A549 (cell line): ENCODE results near the gene UNC5B. TPM values are rescaled to one million over a fixed set of nuclear protein-coding genes. Genes with fewer than 3 reads are reported as not detected.

Source experiments
- ATAC-seq, 2 experiments: fragments of 200-7000 bp in 1 of 2; fragments of >200 bp in 1 of 2; cut with Nextera tagmentation in 1 of 2; cut with Tn5 transposase in 1 of 2; 3 replicates each; pipeline versions ENCODE4 v1.8.0 to v1.9.1; 2018 to 2020; ENCODE audit warnings: mild to moderate bottlenecking in 1 of 2, moderate library complexity in 1 of 2
- CTCF ChIA-PET: fragments of 300-600 bp; sonication (Branson Sonifier 250); formaldehyde crosslinking; extraction: SDS; loops from one replicate; lab custom pipeline; 2021; ENCODE audit warnings: antibody characterized with exemption, inconsistent platforms; lab: Yijun Ruan, JAX
- POLR2A ChIA-PET: fragments of 350-600 bp; formaldehyde crosslinking; extraction: SDS; loops from one replicate; lab custom pipeline; 2021; ENCODE audit warnings: antibody characterized with exemption, inconsistent platforms; lab: Yijun Ruan, JAX
- DNase-seq, 2 experiments: peaks; one replicate each; pipeline versions ENCODE4 v3.0.0 to v3.0.0-alpha.2; 2011 to 2016; ENCODE audit warnings: low read depth in 1 of 2, low spot score in 1 of 2
- FAIRE-seq: peaks from 2 replicates; lab custom pipeline; 2011; peaks lifted over from hg19 to GRCh38; lab: Jason Lieb, UNC
- H3K27ac ChIP-seq, 2 experiments: fragments of >200 bp; sonication (Bioruptor Twin); formaldehyde crosslinking; 3 replicates each; pipeline ENCODE4 v1.5.1; 2016 to 2017
- H3K4me1 ChIP-seq: fragments of >200 bp; sonication (Bioruptor Twin); formaldehyde crosslinking; 3 replicates; pipeline ENCODE4 v1.6.1; 2016
- H3K4me2 ChIP-seq: fragments of >200 bp; sonication (Bioruptor Twin); formaldehyde crosslinking; 3 replicates; pipeline ENCODE4 v1.6.1; 2016
- H3K4me3 ChIP-seq: fragments of >200 bp; sonication (Bioruptor Twin); formaldehyde crosslinking; 3 replicates; pipeline ENCODE4 v1.5.1; 2016
- H3K9me3 ChIP-seq: fragments of >200 bp; sonication (Bioruptor Twin); formaldehyde crosslinking; 3 replicates; pipeline ENCODE4 v1.6.1; 2016
- CBX8 ChIP-seq: fragments of 200-600 bp; sonication (generic); IDR thresholded peaks from 2 replicates; pipeline ENCODE4 v1.6.1; 2016
- EHF ChIP-seq: fragments of 250-450 bp; sonication (Bioruptor Pico); IDR thresholded peaks from 2 replicates; pipeline ENCODE4 v1.5.0; 2020; ENCODE audit warnings: mild to moderate bottlenecking
- EP300 ChIP-seq, 2 experiments: fragments of >200 bp; sonication (Bioruptor Twin); formaldehyde crosslinking; IDR thresholded peaks; 2 replicates in 1 of 2; 3 replicates in 1 of 2; pipeline ENCODE4 v1.6.1; 2016 to 2017
- FOSL2 ChIP-seq, 2 experiments: fragments of 450-650 bp in 1 of 2; fragments of >200 bp in 1 of 2; sonication (Bioruptor Twin) in 1 of 2; formaldehyde crosslinking; IDR thresholded peaks; 2 replicates each; pipeline versions ENCODE4 v1.5.0 to v1.6.1; 2016 to 2020; ENCODE audit warnings: mild to moderate bottlenecking in 1 of 2, moderate library complexity in 1 of 2
- HDAC2 ChIP-seq: fragments of 200-600 bp; sonication (generic); IDR thresholded peaks from 2 replicates; pipeline ENCODE4 v1.6.1; 2016
- HOXB13 ChIP-seq: fragments of 250-450 bp; sonication (Bioruptor Pico); IDR thresholded peaks from 2 replicates; pipeline ENCODE4 v1.5.0; 2020; ENCODE audit warnings: low read depth, mild to moderate bottlenecking, moderate library complexity
- KDM1A ChIP-seq: fragments of 200-600 bp; sonication (generic); IDR thresholded peaks from 2 replicates; pipeline ENCODE4 v1.6.1; 2016; ENCODE audit warnings: low read depth, mild to moderate bottlenecking
- MAFK ChIP-seq: fragments of 450-650 bp; IDR thresholded peaks from 2 replicates; pipeline ENCODE4 v1.6.1; 2014; ENCODE audit not compliant: partially characterized antibody
- MYC ChIP-seq: IDR thresholded peaks from 2 replicates; pipeline ENCODE4 v1.6.1; 2012; ENCODE audit warnings: mild to moderate bottlenecking, inconsistent platforms, low read length, improper control_type of control experiment, borderline replicate concordance
- NFE2L2 ChIP-seq: fragments of 150-350 bp; conservative IDR thresholded peaks from 2 replicates; pipeline ENCODE4 v1.6.1; 2014; ENCODE audit warnings: low read length
- PHF8 ChIP-seq: fragments of 200-600 bp; sonication (generic); IDR thresholded peaks from 2 replicates; pipeline ENCODE4 v1.6.1; 2016; ENCODE audit warnings: low read depth, mild to moderate bottlenecking, antibody characterized with exemption, moderate library complexity, borderline replicate concordance
- POLR2A ChIP-seq: IDR thresholded peaks from 2 replicates; pipeline ENCODE4 v1.6.1; 2012; ENCODE audit warnings: mild to moderate bottlenecking, low read length
- RARB ChIP-seq: fragments of 250-450 bp; sonication (Bioruptor Pico); IDR thresholded peaks from 2 replicates; pipeline ENCODE4 v1.8.0; 2021; ENCODE audit warnings: mild to moderate bottlenecking, moderate library complexity
- SMC3 ChIP-seq: fragments of >200 bp; sonication (Bioruptor Twin); formaldehyde crosslinking; IDR thresholded peaks from 3 replicates; pipeline ENCODE4 v1.6.1; 2018; ENCODE audit warnings: inconsistent platforms
- WGBS: methylation state at CpG from one replicate; pipeline ENCODE4 v1.1.6; 2017; ENCODE audit errors: missing lambda C conversion rate; 5-methylcytosine and 5-hydroxymethylcytosine counted together
- polyA plus RNA-seq, 4 experiments: library from polyadenylated mRNA; depleted of rRNA in 3 of 4; stranded (reverse); fragments of >200 nt; fragmentation: RNase III in 1 of 4; extraction: RNeasy Plus Mini Kit Qiagen cat#74134 plus additional on column Dnase treatment in 1 of 4; gene quantifications; 2 replicates in 3 of 4; 3 replicates in 1 of 4; pipeline ENCODE4 v1.2.3, GENCODE V29; 2011 to 2017
- TF ChIP-seq, protein P1 (sequence below): IDR thresholded peaks from 2 replicates; pipeline ENCODE4 v1.6.1; 2012
- TF ChIP-seq, protein P2 (sequence below): fragments of 250-450 bp; sonication (Bioruptor Pico); IDR thresholded peaks from 2 replicates; pipeline ENCODE4 v1.5.0; 2020; ENCODE audit warnings: low read depth, mild to moderate bottlenecking, moderate library complexity
- TF ChIP-seq, protein P3 (sequence below): fragments of 250-450 bp; sonication (Bioruptor Pico); IDR thresholded peaks from 2 replicates; pipeline ENCODE4 v1.5.0; 2021; ENCODE audit warnings: mild to moderate bottlenecking, moderate library complexity, borderline replicate concordance
- TF ChIP-seq, protein P4 (sequence below): fragments of 200-600 bp; sonication (generic); IDR thresholded peaks from 2 replicates; pipeline ENCODE4 v1.6.1; 2016; ENCODE audit warnings: antibody characterized with exemption, mild to moderate bottlenecking, moderate library complexity

UNC5B gene
- polyA plus RNA-seq, 2 of the 4 experiments (the other 2 are of a cell fraction): 0.14 to 1.0 TPM

DNA sequence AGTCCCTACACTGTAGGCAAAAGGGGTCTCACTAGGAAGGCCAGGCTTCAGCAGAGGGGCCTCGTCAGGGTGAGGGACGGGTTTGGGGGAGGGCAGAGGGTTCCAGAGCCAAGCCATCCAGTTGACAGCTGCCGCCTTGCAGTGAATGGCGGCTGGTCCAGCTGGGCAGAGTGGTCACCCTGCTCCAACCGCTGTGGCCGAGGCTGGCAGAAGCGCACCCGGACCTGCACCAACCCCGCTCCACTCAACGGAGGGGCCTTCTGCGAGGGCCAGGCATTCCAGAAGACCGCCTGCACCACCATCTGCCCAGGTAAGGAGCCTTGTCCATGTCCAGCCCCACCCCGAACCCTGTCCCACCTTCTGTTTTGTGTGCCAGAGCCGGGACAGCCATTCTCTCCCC lies 75.1 kb downstream of the UNC5B start:
- no peaks in the 10 kb centered on the region for H3K9me3 ChIP-seq
- TF ChIP-seq MYC (no peak), KDM1A (no peak), SMC3 (no peak)
- TF ChIP-seq, protein P1, sequence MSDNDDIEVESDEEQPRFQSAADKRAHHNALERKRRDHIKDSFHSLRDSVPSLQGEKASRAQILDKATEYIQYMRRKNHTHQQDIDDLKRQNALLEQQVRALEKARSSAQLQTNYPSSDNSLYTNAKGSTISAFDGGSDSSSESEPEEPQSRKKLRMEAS: no peak
- TF ChIP-seq, protein P2, sequence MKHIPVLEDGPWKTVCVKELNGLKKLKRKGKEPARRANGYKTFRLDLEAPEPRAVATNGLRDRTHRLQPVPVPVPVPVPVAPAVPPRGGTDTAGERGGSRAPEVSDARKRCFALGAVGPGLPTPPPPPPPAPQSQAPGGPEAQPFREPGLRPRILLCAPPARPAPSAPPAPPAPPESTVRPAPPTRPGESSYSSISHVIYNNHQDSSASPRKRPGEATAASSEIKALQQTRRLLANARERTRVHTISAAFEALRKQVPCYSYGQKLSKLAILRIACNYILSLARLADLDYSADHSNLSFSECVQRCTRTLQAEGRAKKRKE (CRISPR knock-in tag): no peak
- TF ChIP-seq, protein P3, sequence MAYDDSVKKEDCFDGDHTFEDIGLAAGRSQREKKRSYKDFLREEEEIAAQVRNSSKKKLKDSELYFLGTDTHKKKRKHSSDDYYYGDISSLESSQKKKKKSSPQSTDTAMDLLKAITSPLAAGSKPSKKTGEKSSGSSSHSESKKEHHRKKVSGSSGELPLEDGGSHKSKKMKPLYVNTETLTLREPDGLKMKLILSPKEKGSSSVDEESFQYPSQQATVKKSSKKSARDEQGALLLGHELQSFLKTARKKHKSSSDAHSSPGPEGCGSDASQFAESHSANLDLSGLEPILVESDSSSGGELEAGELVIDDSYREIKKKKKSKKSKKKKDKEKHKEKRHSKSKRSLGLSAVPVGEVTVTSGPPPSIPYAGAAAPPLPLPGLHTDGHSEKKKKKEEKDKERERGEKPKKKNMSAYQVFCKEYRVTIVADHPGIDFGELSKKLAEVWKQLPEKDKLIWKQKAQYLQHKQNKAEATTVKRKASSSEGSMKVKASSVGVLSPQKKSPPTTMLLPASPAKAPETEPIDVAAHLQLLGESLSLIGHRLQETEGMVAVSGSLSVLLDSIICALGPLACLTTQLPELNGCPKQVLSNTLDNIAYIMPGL (CRISPR knock-in tag): no peak
- H3K4me1 ChIP-seq: no peaks in the 10 kb centered on the region
- 41% methylated on average over 4 of the region's 14 CpGs for WGBS
- ATAC-seq: no peak
- H3K27ac ChIP-seq: no peak overlapping the region
- FAIRE-seq: no peak
- no peak for DNase-seq
- no peak overlapping the region for H3K4me2 ChIP-seq
- no peak overlapping the region for H3K4me3 ChIP-seq
- ChIA-PET CTCF (interaction anchor here (1.0 to 25.1 kb wide), 4 partner anchors 19 to 420 kb away, joined by 3 to 362 read pairs (median 72); no protein-coding TSS in a partner anchor), POLR2A (no interaction called here)

DNA sequence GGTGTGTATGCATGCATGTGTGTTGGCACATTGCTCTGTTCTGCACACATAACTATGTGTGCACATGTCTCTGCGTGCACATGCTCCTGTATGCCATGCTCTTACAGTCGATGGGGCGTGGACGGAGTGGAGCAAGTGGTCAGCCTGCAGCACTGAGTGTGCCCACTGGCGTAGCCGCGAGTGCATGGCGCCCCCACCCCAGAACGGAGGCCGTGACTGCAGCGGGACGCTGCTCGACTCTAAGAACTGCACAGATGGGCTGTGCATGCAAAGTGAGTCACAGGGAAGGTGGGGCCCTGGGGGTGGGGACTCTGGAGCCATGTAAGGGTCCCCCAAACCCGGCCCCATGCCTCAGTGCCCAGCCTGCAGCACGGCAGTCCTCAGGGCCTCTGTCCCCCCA lies 76.1 kb downstream of the UNC5B start:
- TF ChIP-seq HOXB13 (CRISPR knock-in tag) (no peak), POLR2A (no peak), MYC (no peak), NFE2L2 (no peak), HDAC2 (no peak), RARB (CRISPR knock-in tag) (no peak), EHF (CRISPR knock-in tag) (no peak), EP300 (IDR thresholded peaks at IDR 0.05) (no peak), MAFK (no peak), CBX8 (no peak), FOSL2 (IDR thresholded peaks at IDR 0.05) (no peak), FOSL2 (CRISPR knock-in tag; IDR thresholded peaks at IDR 0.05) (no peak), PHF8 (no peak)
- TF ChIP-seq, protein P1: no peak
- TF ChIP-seq, protein P3 (CRISPR knock-in tag): no peak
- TF ChIP-seq, protein P4, sequence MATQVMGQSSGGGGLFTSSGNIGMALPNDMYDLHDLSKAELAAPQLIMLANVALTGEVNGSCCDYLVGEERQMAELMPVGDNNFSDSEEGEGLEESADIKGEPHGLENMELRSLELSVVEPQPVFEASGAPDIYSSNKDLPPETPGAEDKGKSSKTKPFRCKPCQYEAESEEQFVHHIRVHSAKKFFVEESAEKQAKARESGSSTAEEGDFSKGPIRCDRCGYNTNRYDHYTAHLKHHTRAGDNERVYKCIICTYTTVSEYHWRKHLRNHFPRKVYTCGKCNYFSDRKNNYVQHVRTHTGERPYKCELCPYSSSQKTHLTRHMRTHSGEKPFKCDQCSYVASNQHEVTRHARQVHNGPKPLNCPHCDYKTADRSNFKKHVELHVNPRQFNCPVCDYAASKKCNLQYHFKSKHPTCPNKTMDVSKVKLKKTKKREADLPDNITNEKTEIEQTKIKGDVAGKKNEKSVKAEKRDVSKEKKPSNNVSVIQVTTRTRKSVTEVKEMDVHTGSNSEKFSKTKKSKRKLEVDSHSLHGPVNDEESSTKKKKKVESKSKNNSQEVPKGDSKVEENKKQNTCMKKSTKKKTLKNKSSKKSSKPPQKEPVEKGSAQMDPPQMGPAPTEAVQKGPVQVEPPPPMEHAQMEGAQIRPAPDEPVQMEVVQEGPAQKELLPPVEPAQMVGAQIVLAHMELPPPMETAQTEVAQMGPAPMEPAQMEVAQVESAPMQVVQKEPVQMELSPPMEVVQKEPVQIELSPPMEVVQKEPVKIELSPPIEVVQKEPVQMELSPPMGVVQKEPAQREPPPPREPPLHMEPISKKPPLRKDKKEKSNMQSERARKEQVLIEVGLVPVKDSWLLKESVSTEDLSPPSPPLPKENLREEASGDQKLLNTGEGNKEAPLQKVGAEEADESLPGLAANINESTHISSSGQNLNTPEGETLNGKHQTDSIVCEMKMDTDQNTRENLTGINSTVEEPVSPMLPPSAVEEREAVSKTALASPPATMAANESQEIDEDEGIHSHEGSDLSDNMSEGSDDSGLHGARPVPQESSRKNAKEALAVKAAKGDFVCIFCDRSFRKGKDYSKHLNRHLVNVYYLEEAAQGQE: no peak
- DNase-seq: no peak
- Histone ChIP-seq H3K4me1 (no peaks in the 10 kb centered on the region), H3K4me2 (no peak overlapping the region), H3K27ac (no peak overlapping the region), H3K9me3 (no peaks in the 10 kb centered on the region), H3K4me3 (no peak overlapping the region)
- CTCF ChIA-PET: interaction anchor here (1.0 to 25.1 kb wide), 5 partner anchors 17 to 385 kb away, joined by 3 to 362 read pairs (median 11); no protein-coding TSS in a partner anchor
- no peak for ATAC-seq
- POLR2A ChIA-PET: no interaction called here
- WGBS: 46% methylated on average over 15 of the region's 15 CpGs
- no peak for FAIRE-seq
